Right renal pelvis (tissue), 4 donors: ENCODE results near the gene NRAP. TPM values are rescaled to one million over a fixed set of nuclear protein-coding genes. Genes with fewer than 3 reads are reported as not detected.

Source experiments
- DNase-seq, 4 donors: peaks; one replicate each; pipeline ENCODE4 v3.0.0-alpha.2; 2013; ENCODE audit warnings: low read depth in 4 of 4, low spot score in 3 of 4, missing footprints in 1 of 4
- polyA plus RNA-seq, 4 donors: library from polyadenylated mRNA; unstranded; fragments of 120-200 nt; gene quantifications; one replicate each; pipeline ENCODE4 v1.2.1, GENCODE V29; 2013; ENCODE audit not compliant: insufficient read length in 4 of 4

Gene NRAP
- polyA plus RNA-seq, 4 donors, result 0.01 TPM; not detected in 3

GRCh38 chr10:113643183-113643582 lies 20.7 kb downstream of the NRAP start:
- DNase-seq, result no peak

- no peak for DNase-seq
Observed at GRCh38 chr10:113641702-113642101, 22.1 kb downstream of the NRAP start.

- DNase-seq, result no peak
Observed at GRCh38 chr10:113639966-113640365, 23.9 kb downstream of the NRAP start.

- peak in 1 of 4 donors; percentile 20 for DNase-seq
Observed at GRCh38 chr10:113631684-113632367, 32.0 kb downstream of the NRAP start.

GRCh38 chr10:113630929-113631533 lies 32.8 kb downstream of the NRAP start:
- DNase-seq, result no peak

GRCh38 chr10:113628607-113629153 lies 35.2 kb downstream of the NRAP start:
- DNase-seq, result no peak

GRCh38 chr10:113627836-113628235 lies 36.0 kb downstream of the NRAP start:
- no peak for DNase-seq

GRCh38 chr10:113626809-113627355 lies 37.0 kb downstream of the NRAP start:
- no peak for DNase-seq

- DNase-seq, result no peak
Observed at GRCh38 chr10:113625461-113626186, 38.2 kb downstream of the NRAP start.

- no peak for DNase-seq
Observed at GRCh38 chr10:113622831-113623230, 41.0 kb downstream of the NRAP start.

- no peak for DNase-seq
Observed at GRCh38 chr10:113621799-113622198, 42.0 kb downstream of the NRAP start.

GRCh38 chr10:113620936-113621335 lies 42.9 kb downstream of the NRAP start:
- no peak for DNase-seq

- DNase-seq, result no peak
Observed at GRCh38 chr10:113620511-113620910, 43.3 kb downstream of the NRAP start.

GRCh38 chr10:113619401-113619800 lies 44.4 kb downstream of the NRAP start:
- DNase-seq, result no peak

GRCh38 chr10:113618338-113618737 lies 45.5 kb downstream of the NRAP start:
- no peak for DNase-seq

- no peak for DNase-seq
Observed at GRCh38 chr10:113617086-113617485, 46.8 kb downstream of the NRAP start.

- no peak for DNase-seq
Observed at GRCh38 chr10:113616244-113617074, 47.4 kb downstream of the NRAP start.

- DNase-seq, result no peak
Observed at GRCh38 chr10:113613977-113614690, 49.7 kb downstream of the NRAP start.

GRCh38 chr10:113613427-113613826 lies 50.4 kb downstream of the NRAP start:
- no peak for DNase-seq

- DNase-seq, result no peak
Observed at GRCh38 chr10:113612154-113612553, 51.7 kb downstream of the NRAP start.
